Measurements from ENCODE around the gene MAP3K4.

Gene MAP3K4

GRCh38 chr6:161142957-161143296 is 151.4 kb downstream of the MAP3K4 start:
- no peak for DNase-seq (ENCODE audit: low read depth)

DNA sequence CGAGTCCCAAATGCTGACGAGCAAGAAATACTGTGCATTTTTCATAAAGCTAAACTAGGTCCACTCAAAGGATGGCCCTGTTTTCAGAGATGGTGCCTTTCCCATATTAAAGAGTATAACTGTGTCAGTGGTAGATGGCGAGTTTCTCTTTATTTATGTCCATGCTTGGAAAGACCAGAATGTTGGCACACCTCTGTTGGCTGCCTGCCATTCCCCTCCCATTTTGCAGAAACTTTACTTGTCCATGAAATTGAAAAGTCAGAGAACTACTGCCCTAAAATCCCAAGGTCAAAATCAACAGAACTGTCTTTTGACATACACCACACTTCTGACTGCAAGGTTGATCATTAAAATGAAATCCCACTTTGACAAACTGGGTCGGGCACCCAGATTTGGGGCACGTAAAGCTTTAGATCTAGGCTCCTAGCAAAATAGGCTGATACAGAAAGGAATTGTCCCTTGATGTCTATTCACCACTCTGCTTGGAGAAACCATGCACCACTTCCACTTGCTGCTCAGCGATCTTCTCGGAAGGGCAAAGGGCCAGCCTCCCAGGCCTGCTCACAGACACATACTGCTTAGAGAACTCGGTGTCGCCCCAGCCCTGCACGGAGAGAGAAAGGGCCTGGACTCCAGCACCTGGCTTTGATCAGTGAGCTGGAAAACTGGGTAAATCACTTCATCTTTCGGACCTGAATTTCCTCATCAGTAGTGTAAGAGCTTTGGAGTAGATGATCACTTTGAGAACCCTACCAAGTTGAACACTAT is 152.3 kb downstream of the MAP3K4 start:
- no peak for DNase-seq (ENCODE audit: low read depth)

DNA sequence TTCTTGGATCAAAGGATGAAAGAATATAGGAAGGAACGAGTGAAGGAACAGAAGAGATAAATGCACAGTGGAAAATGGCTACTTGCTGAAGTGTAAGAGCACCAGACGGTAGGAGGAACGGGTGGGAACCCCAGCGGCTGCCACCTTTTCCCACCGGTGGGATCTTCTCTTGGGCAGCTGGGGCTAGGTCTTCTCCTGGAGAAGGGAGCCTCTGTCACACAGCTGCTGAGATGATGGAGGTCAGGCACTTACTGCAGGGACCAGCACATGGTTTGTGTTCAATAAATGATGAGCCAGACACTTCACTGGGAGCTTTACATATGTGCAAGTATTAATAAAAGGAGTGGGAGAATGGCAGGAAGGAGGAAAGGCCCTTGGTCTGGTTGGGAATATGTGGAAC is 158.6 kb downstream of the MAP3K4 start:
- no peak for DNase-seq (ENCODE audit: low read depth)

GRCh38 chr6:161150566-161150965 is 159.0 kb downstream of the MAP3K4 start:
- DNase-seq (ENCODE audit: low read depth), result no peak

DNA sequence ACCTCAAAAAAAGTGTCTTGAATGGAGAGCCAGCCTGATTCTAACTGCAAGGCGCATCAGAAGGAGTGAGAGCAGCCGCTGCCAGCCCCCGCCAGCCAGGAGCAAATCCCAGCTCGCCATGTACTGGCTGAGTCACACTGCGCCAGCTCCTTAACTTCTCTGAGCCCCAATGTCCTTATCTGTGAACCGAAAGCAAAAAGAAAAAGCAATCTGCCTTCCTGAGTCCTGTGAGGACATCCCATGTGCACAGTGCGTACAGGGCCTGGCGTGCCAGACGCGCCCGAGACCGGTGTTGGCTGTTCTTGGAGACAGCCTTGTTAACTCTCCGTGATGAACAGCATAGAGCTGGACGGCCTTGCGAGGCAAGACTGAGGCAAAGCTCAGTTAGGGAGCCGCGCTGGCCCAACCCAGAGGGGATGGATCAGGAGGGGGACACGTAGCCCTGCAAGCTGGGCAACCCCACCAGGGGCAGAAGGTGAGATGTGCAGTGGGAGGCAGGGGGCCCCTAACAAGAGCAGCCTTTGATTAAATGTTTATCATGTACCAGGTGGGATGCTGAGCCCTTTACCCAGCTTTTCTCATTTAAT is 159.6 kb downstream of the MAP3K4 start:
- DNase-seq (ENCODE audit: low read depth), result no peak

GRCh38 chr6:161151660-161152526 is 160.3 kb downstream of the MAP3K4 start:
- no peak for DNase-seq (ENCODE audit: low read depth)

DNA sequence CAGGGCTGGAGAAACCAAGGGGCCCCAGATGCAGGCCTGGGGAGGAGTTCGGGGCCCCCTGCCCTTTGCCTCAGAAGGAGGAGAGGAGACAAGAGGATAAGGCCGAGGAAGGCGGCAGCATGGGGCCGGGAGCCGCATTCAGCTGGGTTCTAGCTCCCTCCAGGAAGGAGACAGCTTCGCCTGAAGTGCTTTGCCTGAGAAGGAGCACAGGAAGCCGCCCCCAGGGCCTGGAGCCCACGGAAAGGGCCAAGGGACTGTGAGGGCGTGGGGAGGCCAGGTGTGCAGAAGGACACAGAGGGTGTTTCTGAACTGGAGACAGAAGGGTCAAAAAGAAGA is 160.9 kb downstream of the MAP3K4 start:
- no peak for DNase-seq (ENCODE audit: low read depth)

DNA sequence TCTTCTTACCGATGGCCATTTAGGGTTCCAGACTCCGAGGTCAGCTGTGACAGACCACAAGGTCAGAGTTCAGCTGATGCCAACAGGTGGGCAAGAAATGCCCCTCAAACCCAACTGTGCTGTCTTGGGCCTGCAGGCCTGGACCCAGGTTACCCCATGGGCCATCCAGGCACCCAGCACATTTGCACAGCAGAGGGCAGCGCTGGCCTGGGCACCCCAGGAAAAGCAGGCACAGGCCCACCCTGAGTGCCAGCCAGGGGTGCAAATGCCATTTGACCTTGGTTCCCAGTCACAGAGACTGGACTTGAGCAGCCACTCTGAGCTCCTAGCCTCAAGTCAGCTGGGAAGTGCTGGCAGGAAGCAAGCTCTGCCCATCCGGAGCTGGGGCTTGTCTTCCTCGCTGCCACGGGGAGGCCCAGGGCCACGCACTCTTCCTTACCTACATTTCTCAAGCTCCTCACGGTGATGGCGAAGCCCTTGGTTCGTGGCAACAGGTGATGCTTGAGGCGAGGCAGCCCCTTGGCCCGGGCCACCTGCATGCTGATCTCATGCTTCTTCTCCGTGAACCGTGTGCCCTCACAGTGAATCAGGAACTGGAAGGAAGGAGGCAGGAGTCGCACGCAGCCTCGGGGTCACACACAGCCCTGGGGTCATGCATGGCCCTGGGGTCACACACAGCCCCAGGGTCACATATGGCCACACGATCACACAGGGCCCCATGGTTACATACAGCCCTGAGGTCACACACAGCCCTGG is 161.5 kb downstream of the MAP3K4 start:
- DNase-seq (ENCODE audit: low read depth), result no peak

GRCh38 chr6:161153725-161154124 is 162.2 kb downstream of the MAP3K4 start:
- DNase-seq (ENCODE audit: low read depth), result no peak

- DNase-seq (ENCODE audit: low read depth), result no peak
Measured at GRCh38 chr6:161154796-161155335, 163.3 kb downstream of the MAP3K4 start.

- no peak for DNase-seq (ENCODE audit: low read depth)
Measured at GRCh38 chr6:161161121-161161520, 169.6 kb downstream of the MAP3K4 start.

- DNase-seq (ENCODE audit: low read depth), result no peak
Measured at GRCh38 chr6:161161889-161162624, 170.5 kb downstream of the MAP3K4 start.

GRCh38 chr6:161162722-161163121 is 171.2 kb downstream of the MAP3K4 start:
- no peak for DNase-seq (ENCODE audit: low read depth)

DNA sequence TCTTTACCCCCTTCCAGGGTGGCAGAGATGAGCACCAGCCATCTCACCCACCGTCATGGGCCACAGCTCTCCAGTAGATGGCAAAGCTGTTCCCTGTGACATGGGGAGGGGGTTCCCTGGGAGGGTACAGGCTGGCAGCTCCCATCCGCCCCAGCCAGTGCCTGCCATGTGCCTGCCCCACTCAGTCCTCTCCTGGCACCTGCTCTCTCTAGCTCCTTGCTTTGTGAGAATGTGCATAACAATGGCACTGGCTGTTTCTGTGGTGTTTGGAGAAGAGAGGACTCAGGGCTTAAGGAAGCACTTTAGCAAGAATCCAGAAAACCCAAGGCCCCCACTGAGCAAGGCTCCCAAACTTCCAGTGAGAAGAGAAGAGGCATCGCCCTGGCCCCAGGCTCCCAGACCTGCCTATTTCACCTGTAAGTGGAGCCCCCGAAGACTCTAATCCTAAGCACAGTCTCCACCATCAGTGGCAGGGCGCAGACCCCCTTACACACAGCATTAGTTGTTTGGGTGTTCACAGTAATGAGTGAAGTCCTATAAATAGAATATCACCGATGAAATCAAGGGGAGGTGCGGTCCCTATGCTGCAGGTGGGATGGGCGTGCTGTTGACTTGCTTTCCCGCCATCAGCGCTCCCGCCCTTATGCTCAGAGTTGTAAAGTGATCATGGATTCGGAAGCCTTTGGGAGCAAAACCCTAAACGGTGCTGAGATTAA is 172.1 kb downstream of the MAP3K4 start:
- DNase-seq (ENCODE audit: low read depth), result no peak

DNA sequence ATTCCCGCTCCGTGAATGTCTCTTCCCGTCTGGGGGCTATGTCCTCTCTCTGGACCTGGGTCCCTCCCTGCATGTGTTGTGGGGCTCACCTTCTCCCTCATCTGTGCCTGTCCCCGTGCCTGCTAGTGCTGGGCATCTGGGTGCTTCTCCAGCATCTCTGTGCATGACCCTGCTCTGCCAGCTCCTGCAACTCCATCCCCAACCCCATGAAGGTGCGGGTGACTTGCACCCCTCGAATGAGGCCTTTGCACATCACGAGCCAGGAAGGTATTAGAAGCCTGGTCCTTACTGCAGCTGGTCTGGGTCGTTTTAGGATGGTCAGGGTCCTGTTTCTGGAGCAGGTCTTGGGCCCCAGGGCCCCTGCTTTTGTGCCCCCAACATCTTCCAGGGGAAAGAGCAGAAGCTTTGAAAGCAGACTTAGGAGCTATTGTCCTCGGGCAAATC is 172.6 kb downstream of the MAP3K4 start:
- no peak for DNase-seq (ENCODE audit: low read depth)

GRCh38 chr6:161166176-161166575 is 174.6 kb downstream of the MAP3K4 start:
- no peak for DNase-seq (ENCODE audit: low read depth)

- DNase-seq (ENCODE audit: low read depth), result no peak
Measured at GRCh38 chr6:161166677-161167076, 175.1 kb downstream of the MAP3K4 start.
